Stomach (tissue), 9 donors: Measurements from ENCODE around the gene BLACAT1. TPM values are rescaled to one million over a fixed set of nuclear protein-coding genes. Genes with fewer than 3 reads are reported as not detected.
"Not testable (repeated sequence)": the region's sequence is repeated elsewhere in the genome, so short reads cannot be mapped to it uniquely, and the experiment has no call there.

ENCODE experiments used
- DNase-seq, 2 donors: peaks; one replicate each; pipeline versions ENCODE4 v3.0.0 to v3.0.0-alpha.2; 2013 to 2019
- H3K27ac ChIP-seq, 5 donors: fragments of 200-600 bp in 4 of 5; sonication (generic) in 4 of 5; one replicate each; pipeline ENCODE4 v1.5.1; 2013 to 2019; ENCODE audit warnings: mild to moderate bottlenecking in 1 of 5, moderate library complexity in 1 of 5
- H3K27me3 ChIP-seq, 3 donors: fragments of 200-600 bp; sonication (generic); one replicate each; pipeline ENCODE4 v1.5.1; 2017 to 2019; ENCODE audit warnings: mixed run types in 1 of 3
- H3K36me3 ChIP-seq, 4 donors: fragments of 200-600 bp; sonication (generic); 1 replicate in 3 of 4; 2 replicates in 1 of 4; pipeline ENCODE4 v1.5.1; 2016 to 2019
- H3K4me1 ChIP-seq, 4 donors: fragments of 200-600 bp; sonication (generic); one replicate each; pipeline ENCODE4 v1.5.1; 2016 to 2019
- H3K4me3 ChIP-seq, 4 donors: fragments of 200-600 bp; sonication (generic) in 3 of 4; one replicate each; pipeline ENCODE4 v1.5.1; 2016 to 2019; ENCODE audit warnings: mild to moderate bottlenecking in 1 of 4
- H3K9me3 ChIP-seq, 4 donors: fragments of 200-600 bp; sonication (generic); one replicate each; pipeline ENCODE4 v1.5.1; 2016 to 2019
- CTCF ChIP-seq, 7 experiments: fragments of 450-650 bp in 4 of 7; fragments of 200-600 bp in 3 of 7; sonication (generic) in 3 of 7; IDR thresholded peaks; one replicate each; pipeline ENCODE4 v1.5.1; 2016 to 2019; ENCODE audit warnings: antibody characterized with exemption in 7 of 7, control low read depth in 2 of 7, mild to moderate bottlenecking in 1 of 7
- EP300 ChIP-seq: sonication (generic); formaldehyde crosslinking; IDR thresholded peaks from one replicate; pipeline ENCODE4 v1.6.1; 2017; ENCODE audit warnings: antibody characterized with exemption
- POLR2A ChIP-seq, 4 donors: fragments of 450-650 bp; IDR thresholded peaks; one replicate each; pipeline ENCODE4 v1.6.1; 2016; ENCODE audit warnings: antibody characterized with exemption in 4 of 4, control low read depth in 2 of 4, mild to moderate bottlenecking in 1 of 4, moderate library complexity in 1 of 4
- POLR2AphosphoS5 ChIP-seq, 3 donors: sonication (generic); formaldehyde crosslinking; IDR thresholded peaks; one replicate each; pipeline ENCODE4 v1.6.1; 2016; ENCODE audit warnings: antibody characterized with exemption in 3 of 3
- WGBS, 5 donors: extraction: QIAGEN DNeasy Blood & Tissue Kit in 3 of 5; methylation state at CpG; one replicate each; pipeline versions ENCODE4 v1.1.5 to v1.1.7; 2013 to 2018; 5-methylcytosine and 5-hydroxymethylcytosine counted together
- intact Hi-C: fragments of 100-400 bp; cut with DNase I; formaldehyde crosslinking; loops from one replicate; pipeline ENCODE4 v1.15.1; 2023; ENCODE audit warnings: low total_unique reads
- polyA plus RNA-seq, 3 donors: library from polyadenylated mRNA; stranded (reverse); fragments of 200-250 nt; gene quantifications; one replicate each; pipeline ENCODE4 v1.2.3, GENCODE V29; 2013
- total RNA-seq, 5 donors: library from RNA; depleted of rRNA; stranded (reverse); fragments of >200 nt; gene quantifications; one replicate each; pipeline versions ENCODE4 v1.1.0 to v1.2.3, GENCODE V29; 2014 to 2016
- donor health status: healthy with polysubstance abuse.
- donor health status: Bipolar disorder and iron deficiency.
- donor health status: healthy.

Gene BLACAT1
- total and polyA plus RNA-seq, 8 donors, result 0.37 to 0.43 TPM; not detected in 6

DNA sequence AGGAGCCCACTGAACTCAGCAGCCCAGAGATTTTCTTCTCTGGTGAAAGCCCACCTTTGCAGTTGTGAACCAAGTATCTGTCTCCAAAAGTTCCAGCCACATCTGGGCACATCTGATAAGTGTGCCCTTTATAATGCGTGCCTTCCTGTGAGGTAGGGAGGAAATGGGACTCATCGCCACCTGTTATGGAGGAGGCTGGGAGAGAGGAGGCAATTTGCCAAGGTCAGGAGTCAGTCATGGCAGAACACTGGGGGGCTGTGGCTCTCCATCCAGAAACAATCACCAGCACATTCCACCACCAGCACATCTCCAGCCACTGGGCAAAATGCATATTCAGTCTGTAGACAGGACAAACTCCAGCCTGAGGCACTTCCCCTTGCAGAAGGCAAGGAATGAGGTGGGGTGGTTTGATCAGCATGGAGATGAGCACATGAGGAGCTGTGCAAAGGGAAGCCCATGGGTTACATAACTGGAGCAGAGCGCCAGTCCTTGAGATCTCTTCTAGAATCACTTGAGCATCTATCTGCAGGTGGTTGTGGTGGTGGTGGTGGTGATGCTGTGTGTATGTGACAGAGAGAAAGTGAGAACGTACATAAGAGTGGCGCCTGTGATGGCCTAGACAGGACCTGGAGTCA is 19.0 kb downstream of the BLACAT1 start:
- WGBS, 5 donors, result 86 to 94% (median 87%) methylated on average over 5 of the region's 5 CpGs

GRCh38 chr1:205435578-205436573 is 20.0 kb downstream of the BLACAT1 start:
- Histone ChIP-seq H3K9me3 (no peaks in the 10 kb centered on the region), H3K27me3 (peaks cover 3 to 54% (median 7%) of the 10 kb centered on the region in 3 donors), H3K27ac (no peak overlapping the region), H3K36me3 (no peaks in the 10 kb centered on the region), H3K4me3 (no peak overlapping the region), H3K4me1 (peaks cover 12 to 34% (median 28%) of the 10 kb centered on the region in 4 donors)
- 48 to 59% (median 57%) methylated on average over 9 to 11 of the region's 11 CpGs for WGBS, 5 donors
- intact Hi-C loops, result no loop called here
- TF ChIP-seq CTCF (IDR thresholded peaks at IDR 0.05), result no peak
- no peak for TF ChIP-seq POLR2AphosphoS5 (IDR thresholded peaks at IDR 0.05)
- no peak for TF ChIP-seq EP300
- peak in 1 of 2 donors; percentile 71 for DNase-seq

More for the DNA sequence above, 19.0 kb downstream of the BLACAT1 start:
- no peak for DNase-seq
- no peak overlapping the region for H3K27ac ChIP-seq
- no peaks in the 10 kb centered on the region for H3K36me3 ChIP-seq
- peaks cover 3 to 52% (median 7%) of the 10 kb centered on the region in 3 donors for H3K27me3 ChIP-seq
- H3K4me1 ChIP-seq, result peaks cover 21 to 40% (median 34%) of the 10 kb centered on the region in 4 donors
- H3K9me3 ChIP-seq, result no peaks in the 10 kb centered on the region
- H3K4me3 ChIP-seq, result no peak overlapping the region
- TF ChIP-seq POLR2A (IDR thresholded peaks at IDR 0.05), result no peak
- TF ChIP-seq POLR2AphosphoS5 (IDR thresholded peaks at IDR 0.05), result no peak
- TF ChIP-seq EP300, result no peak
- TF ChIP-seq CTCF (IDR thresholded peaks at IDR 0.05), result no peak
- intact Hi-C loops, result no loop called here

- Histone ChIP-seq H3K4me3 (no peak overlapping the region), H3K27me3 (peaks cover 3 to 64% (median 7%) of the 10 kb centered on the region in 3 donors), H3K36me3 (no peaks in the 10 kb centered on the region), H3K4me1 (peaks cover 13 to 33% (median 24%) of the 10 kb centered on the region in 4 donors), H3K9me3 (no peaks in the 10 kb centered on the region), H3K27ac (no peak overlapping the region)
- no peak for DNase-seq
- intact Hi-C loops, result no loop called here
- WGBS, 5 donors, result 64 to 77% (median 68%) methylated on average over 6 of the region's 6 CpGs
- TF ChIP-seq CTCF (IDR thresholded peaks at IDR 0.05), result no peak
- no peak for TF ChIP-seq POLR2A (IDR thresholded peaks at IDR 0.05)
- no peak for TF ChIP-seq POLR2AphosphoS5 (IDR thresholded peaks at IDR 0.05)
- no peak for TF ChIP-seq EP300
Measured at GRCh38 chr1:205434738-205435137, 21.1 kb downstream of the BLACAT1 start.

DNA sequence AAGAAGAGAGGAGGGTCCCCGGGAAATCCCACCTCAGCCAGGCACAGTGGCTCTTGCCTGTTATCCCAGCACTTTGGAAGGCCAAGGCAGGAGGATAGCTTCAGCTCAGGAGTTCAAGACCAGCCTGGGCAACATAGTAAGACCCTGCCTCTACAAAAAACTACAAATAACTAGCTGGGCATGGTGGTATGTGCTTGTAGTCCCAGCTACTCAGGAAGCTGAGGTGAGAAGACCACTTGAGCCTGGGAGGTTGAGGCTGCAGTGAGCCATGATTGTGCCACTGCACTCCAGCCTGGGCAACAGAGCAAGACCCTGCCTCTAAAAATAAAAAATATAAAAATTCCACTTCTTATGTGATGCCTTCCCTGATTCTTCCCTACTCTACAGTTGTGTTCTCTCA is 23.2 kb downstream of the BLACAT1 start:
- intact Hi-C loops, H3K9me3 ChIP-seq: not testable (repeated sequence)
- 67 to 100% (median 89%) methylated on average over 1 of the region's 1 CpG for WGBS, 5 donors

More for the DNA sequence above, 23.2 kb downstream of the BLACAT1 start:
- not testable (repeated sequence) for H3K27ac ChIP-seq, H3K36me3 ChIP-seq, H3K4me3 ChIP-seq, DNase-seq
- peaks cover 3 to 66% (median 7%) of the 10 kb centered on the region in 3 donors for H3K27me3 ChIP-seq
- peaks cover 8 to 14% (median 10%) of the 10 kb centered on the region in 4 donors for H3K4me1 ChIP-seq
